ENCODE measurements around the gene ICE2. TPM values are rescaled to one million over a fixed set of nuclear protein-coding genes. Genes with fewer than 3 reads are reported as not detected.

The ICE2 gene
- total RNA-seq, 1 donor from 2014 or later = 50.3 TPM

DNA sequence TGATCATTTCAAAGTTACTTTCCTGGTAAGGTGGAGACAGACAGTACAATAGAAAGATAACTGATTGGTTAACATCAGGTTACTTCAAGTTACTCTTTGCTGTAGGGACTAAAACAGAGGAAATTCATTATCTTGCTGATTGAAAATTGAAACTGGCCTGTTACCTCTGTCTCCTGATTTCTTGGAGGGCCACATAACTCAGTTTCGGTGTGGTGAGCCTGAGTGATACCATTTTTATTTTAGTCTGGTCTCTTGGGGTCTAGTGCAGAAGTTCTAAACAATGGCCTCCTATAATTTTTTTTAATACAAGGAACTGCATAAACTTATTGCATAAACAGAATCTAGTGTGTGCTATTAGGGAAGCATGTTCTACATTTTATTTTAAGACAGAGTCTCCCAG, 1.2 kb upstream of the ICE2 start:
- Mint-ChIP-seq H3K27ac (ENCODE audit: unreplicated experiment) (peak overlapping the region; percentile 97), H3K9me3 (ENCODE audit: unreplicated experiment) (no peaks in the 10 kb centered on the region), H3K4me3 (ENCODE audit: unreplicated experiment) (peak overlapping the region; percentile 19), H3K36me3 (ENCODE audit: unreplicated experiment) (peaks cover 4% of the 10 kb centered on the region), H3K27me3 (ENCODE audit: unreplicated experiment) (peaks cover 2% of the 10 kb centered on the region), H3K4me1 (ENCODE audit: unreplicated experiment) (peaks cover 29% of the 10 kb centered on the region)
- TF ChIP-seq, protein P1, sequence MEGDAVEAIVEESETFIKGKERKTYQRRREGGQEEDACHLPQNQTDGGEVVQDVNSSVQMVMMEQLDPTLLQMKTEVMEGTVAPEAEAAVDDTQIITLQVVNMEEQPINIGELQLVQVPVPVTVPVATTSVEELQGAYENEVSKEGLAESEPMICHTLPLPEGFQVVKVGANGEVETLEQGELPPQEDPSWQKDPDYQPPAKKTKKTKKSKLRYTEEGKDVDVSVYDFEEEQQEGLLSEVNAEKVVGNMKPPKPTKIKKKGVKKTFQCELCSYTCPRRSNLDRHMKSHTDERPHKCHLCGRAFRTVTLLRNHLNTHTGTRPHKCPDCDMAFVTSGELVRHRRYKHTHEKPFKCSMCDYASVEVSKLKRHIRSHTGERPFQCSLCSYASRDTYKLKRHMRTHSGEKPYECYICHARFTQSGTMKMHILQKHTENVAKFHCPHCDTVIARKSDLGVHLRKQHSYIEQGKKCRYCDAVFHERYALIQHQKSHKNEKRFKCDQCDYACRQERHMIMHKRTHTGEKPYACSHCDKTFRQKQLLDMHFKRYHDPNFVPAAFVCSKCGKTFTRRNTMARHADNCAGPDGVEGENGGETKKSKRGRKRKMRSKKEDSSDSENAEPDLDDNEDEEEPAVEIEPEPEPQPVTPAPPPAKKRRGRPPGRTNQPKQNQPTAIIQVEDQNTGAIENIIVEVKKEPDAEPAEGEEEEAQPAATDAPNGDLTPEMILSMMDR (IDR thresholded peaks at IDR 0.05) = no peak
- DNase-seq (ENCODE audit: extremely low spot score, unreplicated experiment) = no peak

DNA sequence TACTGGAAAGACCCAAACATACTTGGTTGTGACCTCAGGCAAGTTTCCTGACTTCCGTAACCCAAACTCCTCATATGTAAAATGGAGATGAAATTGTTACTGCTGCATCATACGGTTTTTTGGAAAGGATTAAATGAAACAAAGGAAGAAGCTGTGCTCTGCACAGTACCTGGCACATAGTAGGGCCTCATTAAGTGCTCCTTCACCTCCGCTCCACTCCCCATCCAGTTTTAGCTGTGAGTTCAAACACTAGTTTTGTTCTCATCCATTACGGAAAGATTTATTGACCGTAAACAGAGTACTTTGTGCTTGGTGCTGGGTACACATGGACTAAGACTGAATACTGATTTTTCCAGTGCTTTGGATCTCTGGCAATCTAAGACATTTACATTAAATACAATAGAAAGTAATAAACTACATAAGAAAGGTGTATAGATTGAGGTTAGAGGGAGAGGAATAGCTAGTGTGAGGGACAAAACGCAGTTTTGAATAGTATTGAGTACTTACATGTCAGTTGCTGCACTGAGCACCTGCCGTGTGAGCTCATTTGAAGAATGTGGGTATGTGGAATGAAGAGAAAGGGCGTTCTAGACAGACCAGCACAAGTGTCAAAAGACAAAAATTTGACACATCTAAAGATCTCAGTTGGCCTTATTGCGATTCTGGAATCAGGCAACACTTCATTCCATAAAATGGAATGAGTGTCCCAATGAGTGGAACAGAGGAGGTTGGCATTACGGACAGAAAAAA, 594 bp upstream of the ICE2 start:
- Mint-ChIP-seq H3K9me3 (ENCODE audit: unreplicated experiment) (no peaks in the 10 kb centered on the region), H3K4me1 (ENCODE audit: unreplicated experiment) (peaks cover 32% of the 10 kb centered on the region), H3K36me3 (ENCODE audit: unreplicated experiment) (peaks cover 9% of the 10 kb centered on the region), H3K4me3 (ENCODE audit: unreplicated experiment) (peak overlapping the region; percentile 88), H3K27me3 (ENCODE audit: unreplicated experiment) (peaks cover 2% of the 10 kb centered on the region), H3K27ac (ENCODE audit: unreplicated experiment) (peak overlapping the region; percentile 97)
- TF ChIP-seq, protein P1 (IDR thresholded peaks at IDR 0.05) = no peak
- DNase-seq (ENCODE audit: extremely low spot score, unreplicated experiment) = no peak

DNA sequence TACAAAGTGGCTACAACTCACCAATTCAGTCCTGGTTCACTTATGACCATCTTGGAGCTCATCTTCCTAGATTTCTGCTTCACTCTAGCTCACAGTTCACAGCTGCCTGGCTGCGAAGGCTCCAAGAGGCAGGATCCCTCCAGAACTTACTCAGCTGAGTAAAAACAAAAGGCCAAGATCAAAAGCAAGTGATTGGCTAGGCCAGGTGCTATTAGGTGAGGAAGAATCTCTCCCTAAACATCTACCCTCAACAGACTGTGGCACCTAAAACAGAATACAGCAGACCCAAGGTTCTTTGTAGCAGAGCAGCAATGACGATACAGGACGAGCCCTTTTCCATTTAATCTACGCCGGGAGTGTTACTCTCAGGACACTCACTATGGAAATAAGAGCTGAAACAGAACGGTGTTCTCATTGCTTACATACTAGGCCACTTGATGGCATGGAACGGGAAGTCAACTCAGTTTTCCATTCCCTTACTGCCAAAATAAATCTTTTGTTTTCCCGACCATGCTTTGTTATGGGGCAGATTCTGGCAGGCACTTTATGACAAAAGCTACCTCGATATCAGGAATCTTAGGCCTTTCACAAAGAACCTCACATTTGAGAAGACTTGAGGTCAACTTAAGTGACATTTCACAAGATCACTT, 901 bp downstream of the ICE2 start:
- Mint-ChIP-seq H3K27ac (ENCODE audit: unreplicated experiment) (peak overlapping the region; percentile 97), H3K9me3 (ENCODE audit: unreplicated experiment) (no peaks in the 10 kb centered on the region), H3K27me3 (ENCODE audit: unreplicated experiment) (peaks cover 1% of the 10 kb centered on the region), H3K4me3 (ENCODE audit: unreplicated experiment) (peak overlapping the region; percentile 88), H3K4me1 (ENCODE audit: unreplicated experiment) (peaks cover 32% of the 10 kb centered on the region), H3K36me3 (ENCODE audit: unreplicated experiment) (peaks cover 10% of the 10 kb centered on the region)
- TF ChIP-seq, protein P1 (IDR thresholded peaks at IDR 0.05) = no peak
- no peak for DNase-seq (ENCODE audit: extremely low spot score, unreplicated experiment)

DNA sequence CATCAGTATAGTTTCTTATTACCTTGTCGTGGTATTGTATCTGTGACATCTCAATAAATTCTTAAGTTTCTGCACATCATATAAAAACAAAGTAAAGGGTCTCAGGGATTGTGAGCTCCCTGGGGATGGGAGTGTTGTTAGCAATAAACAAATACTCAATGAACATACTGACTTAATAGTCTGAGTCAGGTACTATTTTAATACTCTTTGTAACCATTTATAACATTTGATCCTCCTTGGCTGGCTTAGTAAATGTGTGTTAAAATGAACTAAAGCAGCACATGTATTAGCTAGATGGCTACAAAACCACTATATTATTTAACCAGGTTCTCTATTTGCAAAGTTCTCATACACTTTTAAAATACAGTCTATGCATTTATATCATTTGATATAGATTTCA, 1.8 kb downstream of the ICE2 start:
- Mint-ChIP-seq H3K4me3 (ENCODE audit: unreplicated experiment) (no peak overlapping the region), H3K36me3 (ENCODE audit: unreplicated experiment) (peaks cover 11% of the 10 kb centered on the region), H3K4me1 (ENCODE audit: unreplicated experiment) (peaks cover 32% of the 10 kb centered on the region), H3K27ac (ENCODE audit: unreplicated experiment) (no peak overlapping the region), H3K9me3 (ENCODE audit: unreplicated experiment) (no peaks in the 10 kb centered on the region), H3K27me3 (ENCODE audit: unreplicated experiment) (no peaks in the 10 kb centered on the region)
- TF ChIP-seq, protein P1 (IDR thresholded peaks at IDR 0.05) = no peak
- DNase-seq (ENCODE audit: extremely low spot score, unreplicated experiment) = no peak

DNA sequence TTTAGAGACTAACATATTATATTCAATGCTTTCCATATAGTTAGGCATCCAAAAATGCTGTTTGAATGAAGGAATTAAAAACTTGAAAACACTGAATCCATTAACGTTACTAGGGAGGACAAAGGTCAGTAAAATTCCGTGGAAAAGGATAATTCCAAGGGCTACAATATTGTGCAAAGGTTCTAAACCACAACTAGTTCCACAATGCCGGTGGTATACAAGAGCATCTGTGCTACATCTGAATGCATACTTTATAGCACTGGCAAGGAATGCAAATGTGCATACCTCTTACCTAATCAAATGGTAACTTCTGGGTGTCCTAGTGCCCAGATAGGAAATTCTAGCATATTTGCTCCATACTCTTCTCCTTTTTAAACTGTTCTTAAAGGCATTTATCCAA, 2.2 kb downstream of the ICE2 start:
- H3K27ac Mint-ChIP-seq (ENCODE audit: unreplicated experiment) = no peak overlapping the region
- H3K4me1 Mint-ChIP-seq (ENCODE audit: unreplicated experiment) = peaks cover 32% of the 10 kb centered on the region
- peaks cover 11% of the 10 kb centered on the region for H3K36me3 Mint-ChIP-seq (ENCODE audit: unreplicated experiment)
- peak overlapping the region; percentile 32 for H3K4me3 Mint-ChIP-seq (ENCODE audit: unreplicated experiment)
- no peaks in the 10 kb centered on the region for H3K27me3 Mint-ChIP-seq (ENCODE audit: unreplicated experiment)
- no peaks in the 10 kb centered on the region for H3K9me3 Mint-ChIP-seq (ENCODE audit: unreplicated experiment)
- no peak for DNase-seq (ENCODE audit: extremely low spot score, unreplicated experiment)
- TF ChIP-seq, protein P1 (IDR thresholded peaks at IDR 0.05) = no peak

All from osteocyte (in vitro differentiated cells).